K562 (cell line): ENCODE measurements around the gene PRKCB. TPM values are rescaled to one million over a fixed set of nuclear protein-coding genes. Genes with fewer than 3 reads are reported as not detected.

Experiments used
- RB1 ChIP-seq: fragments of 450-650 bp; IDR thresholded peaks from 2 replicates; pipeline ENCODE4 v1.6.1; 2017; ENCODE audit warnings: low read depth, mild to moderate bottlenecking
- ZBTB40 ChIP-seq, 2 experiments: fragments of 450-650 bp in 1 of 2; sonication (generic) in 1 of 2; formaldehyde crosslinking in 1 of 2; IDR thresholded peaks; 2 replicates each; pipeline versions ENCODE4 v1.7.1 to v1.9.0; 2016 to 2022; ENCODE audit warnings: inconsistent platforms in 1 of 2, mild to moderate bottlenecking in 1 of 2, missing genetic modification reagents in 1 of 2
- polyA plus RNA-seq, 8 experiments: library from polyadenylated mRNA; depleted of rRNA in 4 of 8; stranded (reverse) in 5 of 8; unstranded in 3 of 8; fragments of >200 nt; fragmentation: Nextera tagmentation in 2 of 8; fragmentation: Illumina TruSeq in 1 of 8; extraction: Ambion mirVana in 2 of 8; extraction: Trizol in 1 of 8; gene quantifications; 2 replicates each; pipeline versions ENCODE4 v1.2.1 to v1.2.3, GENCODE V29; 2011 to 2014; ENCODE audit warnings: inconsistent platforms in 1 of 8, missing spikeins in 1 of 8
- total RNA-seq, 7 experiments: library from RNA; depleted of rRNA in 6 of 7; stranded (reverse); fragments of >200 nt in 6 of 7; fragmentation: Illumina TruSeq in 2 of 7; extraction: Trizol in 2 of 7; gene quantifications; 2 replicates each; pipeline versions ENCODE4 v1.2.1 to v1.2.3, GENCODE V29; 2011 to 2021; ENCODE audit warnings: low replicate concordance in 1 of 7

Gene PRKCB
- total and polyA plus RNA-seq, 9 of the 15 experiments (the other 6 are each of a cell fraction or from before 2014, with no cell fraction given), result 49.9 to 276 (median 148) TPM

GRCh38 chr16:24036038-24036543 lies 200.3 kb downstream of the PRKCB start (continued):
- TF ChIP-seq ZBTB40 (IDR thresholded peaks at IDR 0.05) (no peak), ZBTB40 (CRISPR knock-in tag; IDR thresholded peaks at IDR 0.05) (no peak), RB1 (no peak)
- TF ChIP-seq, all 486 proteins: peak for 0
